ENCODE data around the gene HPSE2.
"Not testable (repeated sequence)": the region's sequence is repeated elsewhere in the genome, so short reads cannot be mapped to it uniquely, and the experiment has no call there.

Gene HPSE2

DNA sequence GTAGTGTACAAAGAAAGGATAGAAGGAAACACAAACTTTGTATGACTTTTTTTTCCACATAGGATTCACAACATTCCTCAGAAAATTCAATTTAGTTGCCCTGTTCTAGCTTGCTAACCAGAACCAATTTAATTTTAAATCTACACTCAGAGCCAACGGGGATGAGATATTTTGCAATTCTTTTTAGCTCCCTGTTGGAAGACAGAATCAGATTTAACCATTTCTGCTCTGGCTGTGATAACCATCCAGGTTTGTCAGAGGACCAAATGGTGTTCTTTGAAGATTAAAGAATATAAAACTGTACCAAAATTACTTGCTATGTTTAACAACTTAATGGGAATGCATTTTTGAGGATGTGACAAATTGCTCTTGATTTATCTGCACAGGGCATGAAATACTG, 319.7 kb downstream of the HPSE2 start:
- H3K9ac ChIP-seq (ENCODE audit: low read length) = no peak overlapping the region
- H3K27ac ChIP-seq (ENCODE audit: low read depth, low read length) = no peak overlapping the region
- H3K4me1 ChIP-seq (ENCODE audit: insufficient read depth, low read length) = peaks cover 19% of the 10 kb centered on the region
- H3K9me3 ChIP-seq (ENCODE audit: low read length) = no peaks in the 10 kb centered on the region
- no peak overlapping the region for H3K4me3 ChIP-seq (ENCODE audit: low read depth in 1 of 2, low read length in 2 of 2)
- no peaks in the 10 kb centered on the region for H3K36me3 ChIP-seq (ENCODE audit: insufficient read depth, low read length)
- no peaks in the 10 kb centered on the region for H3K27me3 ChIP-seq (ENCODE audit: control insufficient read depth in 1 of 2, insufficient read depth in 2 of 2, low read length in 2 of 2)

DNA sequence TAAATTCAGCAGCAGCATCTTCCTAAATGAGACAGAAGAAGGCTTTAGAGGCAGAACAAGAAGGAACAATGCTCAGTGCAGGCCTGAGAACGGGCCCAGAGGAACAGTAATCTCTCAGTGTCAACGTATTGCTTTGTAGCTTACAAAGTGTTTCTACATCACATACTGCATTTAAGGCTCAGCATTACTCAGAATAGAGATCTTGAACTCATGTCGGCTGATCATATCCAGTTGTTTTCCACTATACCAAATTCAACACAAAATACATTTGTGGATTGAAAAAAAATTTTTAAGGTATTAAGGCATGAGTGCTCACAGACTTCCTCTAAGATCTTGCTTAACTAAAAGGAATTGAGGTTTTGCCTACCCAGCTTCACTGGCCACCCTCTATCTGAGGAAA, 325.1 kb downstream of the HPSE2 start:
- Histone ChIP-seq H3K4me3 (ENCODE audit: low read depth in 1 of 2, low read length in 2 of 2) (no peak overlapping the region), H3K9me3 (ENCODE audit: low read length) (no peaks in the 10 kb centered on the region), H3K9ac (ENCODE audit: low read length) (no peak overlapping the region), H3K4me1 (ENCODE audit: insufficient read depth, low read length) (peaks cover 3% of the 10 kb centered on the region), H3K27me3 (ENCODE audit: control insufficient read depth in 1 of 2, insufficient read depth in 2 of 2, low read length in 2 of 2) (no peaks in the 10 kb centered on the region), H3K27ac (ENCODE audit: low read depth, low read length) (no peak overlapping the region), H3K36me3 (ENCODE audit: insufficient read depth, low read length) (no peaks in the 10 kb centered on the region)

DNA sequence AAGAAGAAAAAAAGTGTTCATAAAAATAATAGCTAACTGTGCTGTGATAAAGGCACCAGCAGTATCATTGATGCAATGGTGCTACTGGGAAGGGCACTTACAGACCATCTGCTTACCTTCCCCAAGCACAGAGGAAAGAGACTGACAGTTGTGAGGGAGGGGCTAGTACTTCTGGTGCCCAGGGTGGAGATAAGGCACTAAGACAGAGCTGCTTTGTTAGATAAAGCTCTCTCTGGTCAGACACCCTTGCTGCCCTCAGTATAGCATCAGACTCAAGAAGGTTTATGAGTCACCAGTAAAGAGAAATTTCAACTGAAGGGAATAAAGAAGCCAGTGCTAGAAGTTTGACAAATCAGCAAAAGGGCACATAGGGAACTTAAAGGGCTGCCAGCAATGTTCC, 325.6 kb downstream of the HPSE2 start:
- Histone ChIP-seq H3K27me3 (ENCODE audit: control insufficient read depth in 1 of 2, insufficient read depth in 2 of 2, low read length in 2 of 2) (no peaks in the 10 kb centered on the region), H3K4me1 (ENCODE audit: insufficient read depth, low read length) (peaks cover 3% of the 10 kb centered on the region), H3K9ac (ENCODE audit: low read length) (no peak overlapping the region), H3K36me3 (ENCODE audit: insufficient read depth, low read length) (no peaks in the 10 kb centered on the region), H3K4me3 (ENCODE audit: low read depth in 1 of 2, low read length in 2 of 2) (no peak overlapping the region), H3K9me3 (ENCODE audit: low read length) (no peaks in the 10 kb centered on the region), H3K27ac (ENCODE audit: low read depth, low read length) (no peak overlapping the region)

- no peaks in the 10 kb centered on the region for H3K27me3 ChIP-seq (ENCODE audit: control insufficient read depth in 1 of 2, insufficient read depth in 2 of 2, low read length in 2 of 2)
- no peaks in the 10 kb centered on the region for H3K36me3 ChIP-seq (ENCODE audit: insufficient read depth, low read length)
- H3K9me3 ChIP-seq (ENCODE audit: low read length) = no peaks in the 10 kb centered on the region
- no peak overlapping the region for H3K27ac ChIP-seq (ENCODE audit: low read depth, low read length)
- H3K9ac ChIP-seq (ENCODE audit: low read length) = no peak overlapping the region
- H3K4me3 ChIP-seq (ENCODE audit: low read depth in 1 of 2, low read length in 2 of 2) = no peak overlapping the region
- peaks cover 3% of the 10 kb centered on the region for H3K4me1 ChIP-seq (ENCODE audit: insufficient read depth, low read length)
Observed at GRCh38 chr10:98908868-98909267, 326.8 kb downstream of the HPSE2 start.

GRCh38 chr10:98908247-98908646, 327.4 kb downstream of the HPSE2 start:
- not testable (repeated sequence) for H3K27me3 ChIP-seq (ENCODE audit: control insufficient read depth in 1 of 2, insufficient read depth in 2 of 2, low read length in 2 of 2); H3K36me3 ChIP-seq (ENCODE audit: insufficient read depth, low read length); H3K9ac ChIP-seq (ENCODE audit: low read length); H3K9me3 ChIP-seq (ENCODE audit: low read length); H3K4me1 ChIP-seq (ENCODE audit: insufficient read depth, low read length); H3K27ac ChIP-seq (ENCODE audit: low read depth, low read length); H3K4me3 ChIP-seq (ENCODE audit: low read depth in 1 of 2, low read length in 2 of 2)

DNA sequence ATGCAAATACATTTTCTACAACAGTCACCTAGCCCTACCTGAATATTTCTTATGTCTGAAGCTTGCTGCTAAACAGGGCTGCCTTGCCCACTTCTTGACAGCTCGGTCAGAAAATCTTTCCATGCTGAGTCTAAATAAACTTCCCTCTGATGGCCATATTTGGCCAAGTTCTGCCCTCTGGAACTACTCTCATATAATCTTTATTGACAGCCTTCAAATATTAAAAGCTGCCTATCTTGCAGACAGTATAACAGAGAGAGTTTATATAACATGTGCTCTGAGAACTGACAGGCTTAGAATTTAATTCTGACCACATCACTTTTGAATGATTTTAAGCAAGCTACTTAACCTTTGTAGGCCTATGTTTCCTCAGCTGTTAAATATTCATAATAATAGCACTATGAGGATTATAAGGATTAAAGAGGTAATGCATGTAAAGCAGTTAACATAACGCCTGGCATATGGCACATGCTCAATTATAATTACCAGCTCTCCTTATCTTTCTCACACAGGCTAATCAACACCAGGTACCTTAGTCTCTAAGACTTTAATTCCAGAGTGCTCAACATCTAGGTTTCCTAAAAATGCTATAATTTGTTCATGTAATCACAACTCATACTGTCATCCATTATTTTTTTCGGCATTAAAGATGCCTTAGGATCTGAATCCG, 334.1 kb downstream of the HPSE2 start:
- Histone ChIP-seq H3K27me3 (ENCODE audit: control insufficient read depth in 1 of 2, insufficient read depth in 2 of 2, low read length in 2 of 2) (no peaks in the 10 kb centered on the region), H3K27ac (ENCODE audit: low read depth, low read length) (no peak overlapping the region), H3K4me1 (ENCODE audit: insufficient read depth, low read length) (no peaks in the 10 kb centered on the region), H3K9ac (ENCODE audit: low read length) (no peak overlapping the region), H3K9me3 (ENCODE audit: low read length) (no peaks in the 10 kb centered on the region), H3K4me3 (ENCODE audit: low read depth in 1 of 2, low read length in 2 of 2) (no peak overlapping the region), H3K36me3 (ENCODE audit: insufficient read depth, low read length) (no peaks in the 10 kb centered on the region)

DNA sequence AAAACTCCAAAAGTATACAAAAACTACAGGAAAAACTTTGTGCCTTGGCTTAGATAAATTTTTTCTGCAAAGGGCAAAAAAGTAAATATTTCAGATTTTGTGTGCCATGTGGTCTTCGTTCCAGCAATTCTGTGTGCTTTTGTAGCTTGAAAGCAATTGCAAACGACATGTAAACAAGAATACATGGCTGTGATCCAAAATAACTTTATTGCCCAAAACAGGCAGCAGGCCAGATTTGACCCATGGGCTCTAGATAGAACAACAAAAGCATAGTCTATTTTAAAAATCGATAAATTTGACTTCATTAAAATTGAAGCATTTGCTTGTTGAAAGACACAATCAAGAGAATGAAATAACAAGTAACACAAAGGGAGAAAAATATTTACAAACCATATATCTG, 336.6 kb downstream of the HPSE2 start:
- Histone ChIP-seq H3K36me3 (ENCODE audit: insufficient read depth, low read length) (no peaks in the 10 kb centered on the region), H3K4me1 (ENCODE audit: insufficient read depth, low read length) (no peaks in the 10 kb centered on the region), H3K9me3 (ENCODE audit: low read length) (no peaks in the 10 kb centered on the region), H3K27ac (ENCODE audit: low read depth, low read length) (no peak overlapping the region), H3K9ac (ENCODE audit: low read length) (no peak overlapping the region), H3K4me3 (ENCODE audit: low read depth in 1 of 2, low read length in 2 of 2) (no peak overlapping the region), H3K27me3 (ENCODE audit: control insufficient read depth in 1 of 2, insufficient read depth in 2 of 2, low read length in 2 of 2) (no peaks in the 10 kb centered on the region)

DNA sequence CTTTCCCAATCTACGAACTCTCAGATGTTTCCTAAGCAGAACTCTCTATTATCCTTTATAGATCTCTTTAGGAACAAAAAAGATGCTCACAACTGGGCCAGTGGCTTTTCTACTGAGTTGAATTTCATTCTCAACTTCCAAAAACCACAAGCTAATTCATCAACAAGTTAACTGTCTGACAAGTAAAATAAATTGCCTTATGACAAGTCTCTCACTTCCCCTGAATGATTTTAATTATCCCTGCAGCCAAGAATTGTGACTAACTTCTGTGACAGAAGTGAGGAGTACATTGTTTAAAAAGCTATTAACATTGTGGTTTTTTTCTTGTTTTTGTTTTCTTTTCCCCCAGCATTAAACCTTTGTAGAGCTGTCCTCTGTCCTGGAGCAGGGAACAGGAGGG, 343.1 kb downstream of the HPSE2 start:
- Histone ChIP-seq H3K9me3 (ENCODE audit: low read length) (no peaks in the 10 kb centered on the region), H3K9ac (ENCODE audit: low read length) (no peak overlapping the region), H3K4me1 (ENCODE audit: insufficient read depth, low read length) (no peaks in the 10 kb centered on the region), H3K36me3 (ENCODE audit: insufficient read depth, low read length) (no peaks in the 10 kb centered on the region), H3K27ac (ENCODE audit: low read depth, low read length) (no peak overlapping the region), H3K4me3 (ENCODE audit: low read depth in 1 of 2, low read length in 2 of 2) (no peak overlapping the region), H3K27me3 (ENCODE audit: control insufficient read depth in 1 of 2, insufficient read depth in 2 of 2, low read length in 2 of 2) (no peaks in the 10 kb centered on the region)

DNA sequence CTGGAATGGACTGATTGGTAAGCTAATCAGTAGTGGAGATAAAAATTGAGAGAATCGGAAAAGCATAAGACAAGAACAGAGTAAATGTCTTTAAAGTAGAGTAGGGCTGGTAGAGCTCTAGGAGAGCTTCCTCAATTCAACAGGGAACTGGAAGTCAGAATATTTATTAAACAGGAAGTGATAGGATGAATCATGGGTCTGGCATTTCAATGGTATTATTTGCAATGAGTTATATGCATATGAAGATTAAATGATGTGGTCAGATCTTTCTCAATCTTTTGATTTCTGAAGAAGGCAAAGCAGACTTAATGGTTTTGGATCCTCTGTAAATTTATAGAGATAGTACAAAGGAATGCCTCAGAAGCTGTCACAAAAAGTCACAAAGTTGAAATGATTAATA, 349.0 kb downstream of the HPSE2 start:
- no peaks in the 10 kb centered on the region for H3K36me3 ChIP-seq (ENCODE audit: insufficient read depth, low read length)
- no peak overlapping the region for H3K9ac ChIP-seq (ENCODE audit: low read length)
- H3K27me3 ChIP-seq (ENCODE audit: control insufficient read depth in 1 of 2, insufficient read depth in 2 of 2, low read length in 2 of 2) = no peaks in the 10 kb centered on the region
- no peaks in the 10 kb centered on the region for H3K4me1 ChIP-seq (ENCODE audit: insufficient read depth, low read length)
- H3K27ac ChIP-seq (ENCODE audit: low read depth, low read length) = no peak overlapping the region
- H3K9me3 ChIP-seq (ENCODE audit: low read length) = no peaks in the 10 kb centered on the region
- H3K4me3 ChIP-seq (ENCODE audit: low read depth in 1 of 2, low read length in 2 of 2) = no peak overlapping the region

- Histone ChIP-seq H3K27me3 (ENCODE audit: control insufficient read depth in 1 of 2, insufficient read depth in 2 of 2, low read length in 2 of 2) (no peaks in the 10 kb centered on the region), H3K4me3 (ENCODE audit: low read depth in 1 of 2, low read length in 2 of 2) (no peak overlapping the region), H3K4me1 (ENCODE audit: insufficient read depth, low read length) (peaks cover under 1% of the 10 kb centered on the region), H3K9ac (ENCODE audit: low read length) (no peak overlapping the region), H3K9me3 (ENCODE audit: low read length) (no peaks in the 10 kb centered on the region), H3K36me3 (ENCODE audit: insufficient read depth, low read length) (no peaks in the 10 kb centered on the region), H3K27ac (ENCODE audit: low read depth, low read length) (no peak overlapping the region)
Observed at GRCh38 chr10:98885378-98885777, 350.3 kb downstream of the HPSE2 start.

GRCh38 chr10:98881789-98882188, 353.9 kb downstream of the HPSE2 start:
- Histone ChIP-seq H3K4me3 (ENCODE audit: low read depth in 1 of 2, low read length in 2 of 2) (no peak overlapping the region), H3K4me1 (ENCODE audit: insufficient read depth, low read length) (peaks cover 14% of the 10 kb centered on the region), H3K9me3 (ENCODE audit: low read length) (no peaks in the 10 kb centered on the region), H3K9ac (ENCODE audit: low read length) (no peak overlapping the region), H3K27me3 (ENCODE audit: control insufficient read depth in 1 of 2, insufficient read depth in 2 of 2, low read length in 2 of 2) (no peaks in the 10 kb centered on the region), H3K27ac (ENCODE audit: low read depth, low read length) (no peak overlapping the region), H3K36me3 (ENCODE audit: insufficient read depth, low read length) (no peaks in the 10 kb centered on the region)

DNA sequence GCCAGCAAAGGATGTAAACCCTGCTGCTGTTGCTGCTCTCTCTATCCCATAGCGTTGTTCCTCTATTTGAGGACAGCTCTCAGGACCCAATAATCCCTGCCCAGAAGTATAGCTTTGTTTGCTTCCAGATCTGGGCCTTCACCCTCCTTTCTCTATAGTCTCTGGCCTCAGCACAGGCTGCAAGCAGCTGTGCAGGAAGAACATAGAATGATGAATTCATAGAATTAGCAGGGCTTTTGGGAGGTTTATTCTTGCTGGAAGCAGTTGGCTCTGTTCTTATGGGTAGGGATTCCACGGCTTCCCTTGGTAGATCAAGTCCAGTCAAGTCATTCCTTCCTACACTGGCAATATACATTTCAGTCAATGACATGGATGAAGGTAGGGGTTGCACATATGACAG, 354.7 kb downstream of the HPSE2 start:
- Histone ChIP-seq H3K4me3 (ENCODE audit: low read depth in 1 of 2, low read length in 2 of 2) (no peak overlapping the region), H3K4me1 (ENCODE audit: insufficient read depth, low read length) (peaks cover 14% of the 10 kb centered on the region), H3K9me3 (ENCODE audit: low read length) (no peaks in the 10 kb centered on the region), H3K27ac (ENCODE audit: low read depth, low read length) (no peak overlapping the region), H3K36me3 (ENCODE audit: insufficient read depth, low read length) (no peaks in the 10 kb centered on the region), H3K9ac (ENCODE audit: low read length) (no peak overlapping the region), H3K27me3 (ENCODE audit: control insufficient read depth in 1 of 2, insufficient read depth in 2 of 2, low read length in 2 of 2) (no peaks in the 10 kb centered on the region)

Data from muscle layer of colon (tissue), 2 donors.